Measurements from ENCODE around the gene POMT2.
A peak's percentile ranks its signal among the peaks of the same experiment; 100 is the strongest.

The POMT2 gene, protein sequence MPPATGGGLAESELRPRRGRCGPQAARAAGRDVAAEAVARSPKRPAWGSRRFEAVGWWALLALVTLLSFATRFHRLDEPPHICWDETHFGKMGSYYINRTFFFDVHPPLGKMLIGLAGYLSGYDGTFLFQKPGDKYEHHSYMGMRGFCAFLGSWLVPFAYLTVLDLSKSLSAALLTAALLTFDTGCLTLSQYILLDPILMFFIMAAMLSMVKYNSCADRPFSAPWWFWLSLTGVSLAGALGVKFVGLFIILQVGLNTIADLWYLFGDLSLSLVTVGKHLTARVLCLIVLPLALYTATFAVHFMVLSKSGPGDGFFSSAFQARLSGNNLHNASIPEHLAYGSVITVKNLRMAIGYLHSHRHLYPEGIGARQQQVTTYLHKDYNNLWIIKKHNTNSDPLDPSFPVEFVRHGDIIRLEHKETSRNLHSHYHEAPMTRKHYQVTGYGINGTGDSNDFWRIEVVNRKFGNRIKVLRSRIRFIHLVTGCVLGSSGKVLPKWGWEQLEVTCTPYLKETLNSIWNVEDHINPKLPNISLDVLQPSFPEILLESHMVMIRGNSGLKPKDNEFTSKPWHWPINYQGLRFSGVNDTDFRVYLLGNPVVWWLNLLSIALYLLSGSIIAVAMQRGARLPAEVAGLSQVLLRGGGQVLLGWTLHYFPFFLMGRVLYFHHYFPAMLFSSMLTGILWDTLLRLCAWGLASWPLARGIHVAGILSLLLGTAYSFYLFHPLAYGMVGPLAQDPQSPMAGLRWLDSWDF

DNA sequence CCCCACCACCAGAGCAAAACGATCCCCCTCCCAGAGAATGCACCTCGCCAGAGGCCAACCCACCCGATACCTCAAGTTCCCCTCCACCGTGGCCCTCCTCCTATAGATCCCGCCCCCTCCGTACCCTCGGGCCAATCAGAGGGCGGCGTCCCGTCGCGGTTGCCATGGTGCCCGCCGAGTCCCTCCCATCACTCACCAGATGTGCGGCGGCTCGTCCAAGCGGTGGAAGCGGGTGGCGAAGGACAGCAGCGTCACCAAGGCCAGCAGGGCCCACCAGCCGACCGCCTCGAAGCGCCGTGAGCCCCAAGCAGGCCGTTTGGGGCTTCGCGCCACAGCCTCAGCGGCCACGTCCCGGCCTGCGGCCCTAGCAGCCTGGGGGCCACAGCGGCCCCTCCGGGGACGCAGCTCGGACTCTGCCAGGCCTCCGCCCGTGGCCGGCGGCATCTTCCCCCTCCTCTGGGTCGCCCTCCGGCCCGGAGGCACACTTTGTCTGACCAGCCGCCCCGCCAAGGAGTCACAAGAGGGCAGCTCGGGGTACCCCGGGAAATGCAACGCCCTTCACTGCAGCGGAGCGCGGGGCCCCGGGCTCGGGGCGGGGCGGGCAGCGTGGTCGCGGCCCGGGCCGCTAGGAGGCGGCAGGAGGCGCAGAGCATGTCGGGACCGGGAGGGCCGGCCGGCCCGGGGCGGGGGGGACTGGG is at the start of gene POMT2:
Gene POMT2 (minus strand): TSS at position 646 of the 698 bp plus-strand sequence. CDS start 202 bp downstream, at position 444.
- H3K36me3 Mint-ChIP-seq (ENCODE audit: low read depth), result no peaks in the 10 kb centered on the region
- TF ChIP-seq, protein P1, sequence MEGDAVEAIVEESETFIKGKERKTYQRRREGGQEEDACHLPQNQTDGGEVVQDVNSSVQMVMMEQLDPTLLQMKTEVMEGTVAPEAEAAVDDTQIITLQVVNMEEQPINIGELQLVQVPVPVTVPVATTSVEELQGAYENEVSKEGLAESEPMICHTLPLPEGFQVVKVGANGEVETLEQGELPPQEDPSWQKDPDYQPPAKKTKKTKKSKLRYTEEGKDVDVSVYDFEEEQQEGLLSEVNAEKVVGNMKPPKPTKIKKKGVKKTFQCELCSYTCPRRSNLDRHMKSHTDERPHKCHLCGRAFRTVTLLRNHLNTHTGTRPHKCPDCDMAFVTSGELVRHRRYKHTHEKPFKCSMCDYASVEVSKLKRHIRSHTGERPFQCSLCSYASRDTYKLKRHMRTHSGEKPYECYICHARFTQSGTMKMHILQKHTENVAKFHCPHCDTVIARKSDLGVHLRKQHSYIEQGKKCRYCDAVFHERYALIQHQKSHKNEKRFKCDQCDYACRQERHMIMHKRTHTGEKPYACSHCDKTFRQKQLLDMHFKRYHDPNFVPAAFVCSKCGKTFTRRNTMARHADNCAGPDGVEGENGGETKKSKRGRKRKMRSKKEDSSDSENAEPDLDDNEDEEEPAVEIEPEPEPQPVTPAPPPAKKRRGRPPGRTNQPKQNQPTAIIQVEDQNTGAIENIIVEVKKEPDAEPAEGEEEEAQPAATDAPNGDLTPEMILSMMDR (IDR thresholded peaks at IDR 0.05), result peak; percentile 15

DNA sequence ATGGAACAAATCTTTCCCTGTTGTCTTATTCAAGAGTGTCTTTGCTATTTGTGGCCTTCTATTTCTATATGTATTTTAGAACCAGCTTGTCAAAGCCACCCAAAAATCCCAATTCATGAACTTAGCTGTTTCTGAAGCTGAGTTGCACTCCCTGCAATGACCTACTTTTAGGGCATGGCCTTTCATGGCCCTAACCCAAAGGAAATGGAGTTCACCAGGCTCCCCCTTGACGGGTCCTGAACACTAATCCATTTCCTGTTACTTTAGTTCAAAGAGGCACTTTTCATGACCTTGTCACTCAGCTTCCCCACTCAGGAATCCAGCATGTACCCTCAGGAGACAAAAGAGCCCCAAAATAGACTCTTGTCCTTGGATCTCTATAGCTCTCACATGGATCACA is 48.6 kb upstream of the POMT2 start:
- Mint-ChIP-seq H3K4me3 (no peak overlapping the region), H3K4me1 (peaks cover 40% of the 10 kb centered on the region), H3K27ac (peak overlapping the region; percentile 91), H3K36me3 (ENCODE audit: low read depth) (peaks cover 15% of the 10 kb centered on the region), H3K27me3 (ENCODE audit: low read depth, poor library complexity) (no peaks in the 10 kb centered on the region), H3K9me3 (no peaks in the 10 kb centered on the region)
- TF ChIP-seq, protein P1 (IDR thresholded peaks at IDR 0.05), result no peak
- DNase-seq, result no peak

More for the DNA sequence above, at the start of gene POMT2:
- no peaks in the 10 kb centered on the region for H3K9me3 Mint-ChIP-seq
- H3K4me1 Mint-ChIP-seq, result peaks cover 65% of the 10 kb centered on the region
- H3K27me3 Mint-ChIP-seq (ENCODE audit: low read depth, poor library complexity), result no peaks in the 10 kb centered on the region
- peak within 1 kb of the TSS; percentile 100 for H3K27ac Mint-ChIP-seq
- peak within 1 kb of the TSS; percentile 96 for H3K4me3 Mint-ChIP-seq
- peak; percentile 97 for DNase-seq

DNA sequence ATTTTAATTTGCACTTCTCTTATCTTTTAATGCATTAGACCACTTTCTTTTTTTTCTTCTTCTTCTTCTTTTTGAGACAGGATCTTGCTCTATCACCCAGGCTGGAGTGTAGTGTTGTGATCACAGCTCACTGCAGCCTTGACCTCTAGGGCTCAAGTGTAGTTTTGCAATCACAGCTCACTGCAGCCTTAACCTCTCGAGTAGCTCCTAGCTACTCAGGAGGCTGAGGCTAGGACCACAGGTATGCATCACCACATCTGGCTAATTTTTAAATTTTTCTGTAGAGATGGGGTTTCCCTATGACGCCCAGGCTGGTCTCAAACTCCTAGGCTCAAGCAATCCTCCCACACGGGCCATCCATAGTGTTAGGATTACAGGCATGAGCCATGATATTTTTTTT is 43.5 kb upstream of the POMT2 start:
- no peak overlapping the region for H3K27ac Mint-ChIP-seq
- TF ChIP-seq, protein P1 (IDR thresholded peaks at IDR 0.05), result no peak

DNA sequence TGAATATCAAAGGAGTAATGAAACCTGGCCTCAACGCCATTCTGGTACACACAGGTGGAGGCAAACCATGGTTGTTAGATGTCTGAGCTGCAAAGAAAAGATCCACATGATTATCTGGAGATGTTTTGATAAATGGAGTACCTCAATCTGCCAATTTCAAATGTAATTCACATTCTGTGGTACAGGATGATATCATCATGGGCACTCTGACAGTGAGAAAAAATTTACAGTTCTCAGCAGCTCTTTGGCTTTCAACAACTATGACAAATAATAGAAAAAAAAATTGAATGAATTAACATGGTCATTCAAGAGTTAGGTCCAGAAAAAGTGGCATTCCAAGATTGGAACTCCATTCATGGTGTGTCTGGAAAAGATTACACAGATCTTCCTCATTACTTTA is 38.9 kb upstream of the POMT2 start:
- no peaks in the 10 kb centered on the region for H3K4me1 Mint-ChIP-seq
- no peaks in the 10 kb centered on the region for H3K27me3 Mint-ChIP-seq (ENCODE audit: low read depth, poor library complexity)
- no peak overlapping the region for H3K4me3 Mint-ChIP-seq
- no peak for DNase-seq
- peaks cover 13% of the 10 kb centered on the region for H3K9me3 Mint-ChIP-seq
- H3K27ac Mint-ChIP-seq, result no peak overlapping the region
- TF ChIP-seq, protein P1 (IDR thresholded peaks at IDR 0.05), result no peak
- peaks cover 22% of the 10 kb centered on the region for H3K36me3 Mint-ChIP-seq (ENCODE audit: low read depth)

More for the DNA sequence above, 43.5 kb upstream of the POMT2 start:
- no peak overlapping the region for H3K4me3 Mint-ChIP-seq
- no peak for DNase-seq
- no peaks in the 10 kb centered on the region for H3K27me3 Mint-ChIP-seq (ENCODE audit: low read depth, poor library complexity)
- peaks cover 2% of the 10 kb centered on the region for H3K4me1 Mint-ChIP-seq
- H3K9me3 Mint-ChIP-seq, result peaks cover 13% of the 10 kb centered on the region
- H3K36me3 Mint-ChIP-seq (ENCODE audit: low read depth), result peaks cover 16% of the 10 kb centered on the region

DNA sequence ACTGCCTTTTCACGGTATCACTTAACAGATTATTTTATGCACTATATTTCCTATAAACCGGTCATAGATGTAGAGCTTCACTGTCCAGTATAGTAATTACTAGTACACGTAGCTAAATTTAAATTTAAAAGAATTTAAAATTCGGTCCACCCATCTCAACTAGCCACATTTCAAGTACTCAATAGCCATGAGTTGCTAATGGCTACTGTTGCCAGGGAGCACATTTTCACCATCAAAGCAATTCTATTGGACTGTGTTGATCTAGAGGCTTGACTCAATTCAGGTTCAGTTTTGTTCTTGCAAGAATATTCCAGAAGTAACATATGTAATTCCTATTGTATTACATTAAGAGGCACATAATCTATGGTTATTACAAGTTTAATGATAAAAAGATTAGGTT is 36.2 kb upstream of the POMT2 start:
- no peak for DNase-seq
- Mint-ChIP-seq H3K4me3 (no peak overlapping the region), H3K36me3 (ENCODE audit: low read depth) (peaks cover 22% of the 10 kb centered on the region), H3K27ac (no peak overlapping the region), H3K9me3 (peaks cover 8% of the 10 kb centered on the region), H3K27me3 (ENCODE audit: low read depth, poor library complexity) (peaks cover 2% of the 10 kb centered on the region), H3K4me1 (no peaks in the 10 kb centered on the region)
- TF ChIP-seq, protein P1 (IDR thresholded peaks at IDR 0.05), result no peak
